NOMO-1 treated with dmso at 0.1 percent for 144 hours (cell line): ENCODE data around the gene TOP2B.

Experiments
- DNase-seq: peaks from one replicate; lab custom pipeline; 2025; ENCODE audit not compliant: unreplicated experiment; lab: John Stamatoyannopoulos, UW

TOP2B gene

GRCh38 chr3:25564075-25564474, 100.6 kb downstream of the TOP2B start:
- DNase-seq, result no peak

GRCh38 chr3:25563601-25564000, 101.1 kb downstream of the TOP2B start:
- no peak for DNase-seq

GRCh38 chr3:25558796-25559195, 105.9 kb downstream of the TOP2B start:
- DNase-seq, result no peak

GRCh38 chr3:25558121-25558520, 106.6 kb downstream of the TOP2B start:
- DNase-seq, result no peak

GRCh38 chr3:25557694-25558093, 107.0 kb downstream of the TOP2B start:
- DNase-seq, result no peak

- DNase-seq, result no peak
These were observed 108.3 kb downstream of the TOP2B start for GRCh38 chr3:25556447-25556846.

GRCh38 chr3:25555695-25556437, 108.8 kb downstream of the TOP2B start:
- no peak for DNase-seq

- DNase-seq, result no peak
These were observed 110.3 kb downstream of the TOP2B start for GRCh38 chr3:25554376-25554775.

GRCh38 chr3:25552251-25552650, 112.5 kb downstream of the TOP2B start:
- DNase-seq, result no peak

- DNase-seq, result no peak
These were observed 115.9 kb downstream of the TOP2B start for GRCh38 chr3:25548836-25549235.

- no peak for DNase-seq
These were observed 116.6 kb downstream of the TOP2B start for GRCh38 chr3:25547943-25548674.
